GM19395 (cell line): ENCODE results near the gene HPSE2.
"Not testable (repeated sequence)": the region's sequence is repeated elsewhere in the genome, so short reads cannot be mapped to it uniquely, and the experiment has no call there.

Experiments used
- ATAC-seq: cut with Tn5 transposase; IDR thresholded peaks from one replicate; pipeline ENCODE4 v1.9.1; 2021; ENCODE audit warnings: mild to moderate bottlenecking, moderate library complexity; ENCODE audit not compliant: unreplicated experiment

The HPSE2 gene

GRCh38 chr10:98921316-98921715 lies 314.3 kb downstream of the HPSE2 start:
- no peak for ATAC-seq

- no peak for ATAC-seq
These were observed 314.8 kb downstream of the HPSE2 start for GRCh38 chr10:98920807-98921206.

GRCh38 chr10:98920360-98920759 lies 315.3 kb downstream of the HPSE2 start:
- no peak for ATAC-seq

GRCh38 chr10:98919899-98920298 lies 315.8 kb downstream of the HPSE2 start:
- ATAC-seq: no peak

- no peak for ATAC-seq
These were observed 317.8 kb downstream of the HPSE2 start for GRCh38 chr10:98917828-98918227.

GRCh38 chr10:98916526-98917125 lies 319.0 kb downstream of the HPSE2 start:
- ATAC-seq: no peak

GRCh38 chr10:98915911-98916310 lies 319.7 kb downstream of the HPSE2 start:
- ATAC-seq: no peak

GRCh38 chr10:98910546-98910945 lies 325.1 kb downstream of the HPSE2 start:
- ATAC-seq: no peak

GRCh38 chr10:98910048-98910447 lies 325.6 kb downstream of the HPSE2 start:
- no peak for ATAC-seq

GRCh38 chr10:98908868-98909267 lies 326.8 kb downstream of the HPSE2 start:
- ATAC-seq: no peak

GRCh38 chr10:98908247-98908646 lies 327.4 kb downstream of the HPSE2 start:
- ATAC-seq: not testable (repeated sequence)

GRCh38 chr10:98901441-98902110 lies 334.1 kb downstream of the HPSE2 start:
- ATAC-seq: no peak

- no peak for ATAC-seq
These were observed 336.6 kb downstream of the HPSE2 start for GRCh38 chr10:98899018-98899417.

- ATAC-seq: no peak
These were observed 343.1 kb downstream of the HPSE2 start for GRCh38 chr10:98892523-98892922.

GRCh38 chr10:98886686-98887085 lies 349.0 kb downstream of the HPSE2 start:
- no peak for ATAC-seq

- no peak for ATAC-seq
These were observed 350.3 kb downstream of the HPSE2 start for GRCh38 chr10:98885378-98885777.

GRCh38 chr10:98881789-98882188 lies 353.9 kb downstream of the HPSE2 start:
- ATAC-seq: no peak

- no peak for ATAC-seq
These were observed 354.7 kb downstream of the HPSE2 start for GRCh38 chr10:98880971-98881370.

- no peak for ATAC-seq
These were observed 356.7 kb downstream of the HPSE2 start for GRCh38 chr10:98878921-98879320.

GRCh38 chr10:98878418-98878817 lies 357.2 kb downstream of the HPSE2 start:
- no peak for ATAC-seq

GRCh38 chr10:98861962-98862361 lies 373.7 kb downstream of the HPSE2 start:
- ATAC-seq: no peak

GRCh38 chr10:98858525-98858924 lies 377.1 kb downstream of the HPSE2 start:
- ATAC-seq: no peak
